Liver (tissue), 3 donors: ENCODE measurements around the gene LRIT1.

Experiments
- CTCF ChIP-seq: fragments of 150-350 bp; IDR thresholded peaks from 2 replicates; pipeline ENCODE4 v1.5.1; 2017; ENCODE audit warnings: improper control_type of control experiment, low read depth, low read length; ENCODE audit not compliant: missing input control
- RXRA ChIP-seq, 2 donors: IDR thresholded peaks; 2 replicates each; pipeline ENCODE4 v1.6.1; 2017 to 2018; ENCODE audit warnings: antibody characterized with exemption in 2 of 2, mild to moderate bottlenecking in 1 of 2
- TAF1 ChIP-seq: conservative IDR thresholded peaks from 2 replicates; pipeline ENCODE4 v1.6.1; 2016; ENCODE audit warnings: antibody characterized with exemption, mild to moderate bottlenecking
- donor health status: healthy.
- donor health status: healthy.

DNA sequence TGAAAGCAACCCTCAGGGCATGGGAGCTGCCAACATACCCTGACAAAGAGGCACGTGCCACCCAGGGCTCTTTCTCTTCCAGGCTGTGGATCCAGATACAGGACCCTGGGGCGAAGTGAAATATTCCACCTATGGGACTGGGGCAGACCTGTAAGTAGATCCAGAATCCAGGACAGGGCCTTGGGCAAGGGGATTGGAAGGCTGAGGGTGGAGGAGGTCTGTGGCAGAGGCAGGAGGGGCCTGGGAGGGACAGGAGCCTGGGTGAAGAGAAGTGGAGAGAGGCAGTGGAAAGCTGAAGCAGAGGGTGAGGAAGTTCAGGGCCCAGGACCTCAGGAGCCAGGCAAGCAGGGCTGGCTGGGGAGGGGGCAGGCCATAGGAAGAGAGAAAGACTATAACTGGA lies 29.8 kb downstream of the LRIT1 start:
- TF ChIP-seq CTCF (no peak), RXRA (IDR thresholded peaks at IDR 0.05) (no peak), TAF1 (no peak)
